Stimulated activated CD8-positive, alpha-beta memory T cell treated with anti-CD3 and anti-CD28 coated beads, Interleukin-15, amount 100 ng/mL, for 1 hour (primary cell): ENCODE results near the gene BEAN1.

Experiments used
- DNase-seq: peaks from one replicate; pipeline ENCODE4 v3.0.0-alpha.2; 2020; ENCODE audit warnings: low read depth

BEAN1 gene

GRCh38 chr16:66419527-66419926 lies 7.6 kb upstream of the BEAN1 start:
- no peak for DNase-seq

GRCh38 chr16:66420396-66420795 lies 6.7 kb upstream of the BEAN1 start:
- DNase-seq, result no peak

GRCh38 chr16:66421891-66422290 lies 5.2 kb upstream of the BEAN1 start:
- DNase-seq, result no peak

- no peak for DNase-seq
These were observed 4.7 kb upstream of the BEAN1 start for GRCh38 chr16:66422366-66422765.

- DNase-seq, result no peak
These were observed 3.9 kb upstream of the BEAN1 start for GRCh38 chr16:66423177-66423576.

- no peak for DNase-seq
These were observed 1.4 kb upstream of the BEAN1 start for GRCh38 chr16:66425651-66426050.

GRCh38 chr16:66426112-66427035 lies 721 bp upstream of the BEAN1 start:
- no peak for DNase-seq

GRCh38 chr16:66427871-66428681 lies 981 bp downstream of the BEAN1 start:
- no peak for DNase-seq

GRCh38 chr16:66428682-66429251 lies 1.7 kb downstream of the BEAN1 start:
- DNase-seq, result no peak

GRCh38 chr16:66429290-66429962 lies 2.3 kb downstream of the BEAN1 start:
- DNase-seq, result no peak

GRCh38 chr16:66430214-66430613 lies 3.1 kb downstream of the BEAN1 start:
- DNase-seq, result no peak

GRCh38 chr16:66431760-66432159 lies 4.7 kb downstream of the BEAN1 start:
- no peak for DNase-seq

GRCh38 chr16:66432429-66432828 lies 5.3 kb downstream of the BEAN1 start:
- no peak for DNase-seq

- no peak for DNase-seq
These were observed 7.7 kb downstream of the BEAN1 start for GRCh38 chr16:66434619-66435430.

GRCh38 chr16:66435896-66436295 lies 8.8 kb downstream of the BEAN1 start:
- DNase-seq, result no peak

GRCh38 chr16:66437391-66437945 lies 10.4 kb downstream of the BEAN1 start:
- no peak for DNase-seq

- DNase-seq, result no peak
These were observed 11.4 kb downstream of the BEAN1 start for GRCh38 chr16:66438536-66438935.

GRCh38 chr16:66439051-66439730 lies 12.1 kb downstream of the BEAN1 start:
- DNase-seq, result no peak

GRCh38 chr16:66440271-66440802 lies 13.2 kb downstream of the BEAN1 start:
- DNase-seq, result no peak

GRCh38 chr16:66440970-66441369 lies 13.9 kb downstream of the BEAN1 start:
- no peak for DNase-seq
